ENCODE measurements around the gene XPC.

DNA sequence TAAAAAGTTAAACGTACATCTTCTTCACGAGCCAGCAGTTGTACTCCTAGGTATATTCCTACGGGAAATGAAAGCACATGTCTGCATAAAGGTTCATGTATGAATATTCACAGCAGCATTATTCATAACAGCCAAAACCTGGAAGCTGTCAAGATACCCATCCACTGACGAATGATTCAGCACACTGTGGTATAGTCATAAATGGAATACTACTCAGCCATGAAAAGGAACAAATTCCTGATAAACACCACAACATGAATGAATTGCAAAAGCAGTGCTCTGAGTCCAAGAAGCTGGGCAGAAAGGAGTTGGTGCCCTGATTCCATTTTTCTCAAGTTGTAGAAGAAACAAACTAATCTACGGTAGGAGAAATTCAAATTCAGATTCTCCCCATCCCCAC, 49.7 kb downstream of the XPC start:
- TF ChIP-seq, protein P1, sequence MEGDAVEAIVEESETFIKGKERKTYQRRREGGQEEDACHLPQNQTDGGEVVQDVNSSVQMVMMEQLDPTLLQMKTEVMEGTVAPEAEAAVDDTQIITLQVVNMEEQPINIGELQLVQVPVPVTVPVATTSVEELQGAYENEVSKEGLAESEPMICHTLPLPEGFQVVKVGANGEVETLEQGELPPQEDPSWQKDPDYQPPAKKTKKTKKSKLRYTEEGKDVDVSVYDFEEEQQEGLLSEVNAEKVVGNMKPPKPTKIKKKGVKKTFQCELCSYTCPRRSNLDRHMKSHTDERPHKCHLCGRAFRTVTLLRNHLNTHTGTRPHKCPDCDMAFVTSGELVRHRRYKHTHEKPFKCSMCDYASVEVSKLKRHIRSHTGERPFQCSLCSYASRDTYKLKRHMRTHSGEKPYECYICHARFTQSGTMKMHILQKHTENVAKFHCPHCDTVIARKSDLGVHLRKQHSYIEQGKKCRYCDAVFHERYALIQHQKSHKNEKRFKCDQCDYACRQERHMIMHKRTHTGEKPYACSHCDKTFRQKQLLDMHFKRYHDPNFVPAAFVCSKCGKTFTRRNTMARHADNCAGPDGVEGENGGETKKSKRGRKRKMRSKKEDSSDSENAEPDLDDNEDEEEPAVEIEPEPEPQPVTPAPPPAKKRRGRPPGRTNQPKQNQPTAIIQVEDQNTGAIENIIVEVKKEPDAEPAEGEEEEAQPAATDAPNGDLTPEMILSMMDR (IDR thresholded peaks at IDR 0.05), result no peak
- TF ChIP-seq POLR2A (IDR thresholded peaks at IDR 0.05), result no peak
